Breast epithelium (tissue), 3 donors: ENCODE results near the gene SPATA9.
"Not testable (repeated sequence)": the region's sequence is repeated elsewhere in the genome, so short reads cannot be mapped to it uniquely, and the experiment has no call there.

Source experiments
- POLR2A ChIP-seq: fragments of 450-650 bp; IDR thresholded peaks from one replicate; pipeline ENCODE4 v1.6.1; 2016; ENCODE audit warnings: antibody characterized with exemption, mild to moderate bottlenecking, moderate library complexity
- POLR2AphosphoS5 ChIP-seq, 3 donors: sonication (generic); formaldehyde crosslinking; IDR thresholded peaks; one replicate each; pipeline ENCODE4 v1.6.1; 2017; ENCODE audit warnings: antibody characterized with exemption in 3 of 3
- TF ChIP-seq, protein P1 (sequence below), 3 donors: fragments of 450-650 bp; IDR thresholded peaks; one replicate each; pipeline ENCODE4 v1.5.1; 2016 to 2017; ENCODE audit warnings: antibody characterized with exemption in 3 of 3, mild to moderate bottlenecking in 3 of 3, moderate library complexity in 3 of 3

DNA sequence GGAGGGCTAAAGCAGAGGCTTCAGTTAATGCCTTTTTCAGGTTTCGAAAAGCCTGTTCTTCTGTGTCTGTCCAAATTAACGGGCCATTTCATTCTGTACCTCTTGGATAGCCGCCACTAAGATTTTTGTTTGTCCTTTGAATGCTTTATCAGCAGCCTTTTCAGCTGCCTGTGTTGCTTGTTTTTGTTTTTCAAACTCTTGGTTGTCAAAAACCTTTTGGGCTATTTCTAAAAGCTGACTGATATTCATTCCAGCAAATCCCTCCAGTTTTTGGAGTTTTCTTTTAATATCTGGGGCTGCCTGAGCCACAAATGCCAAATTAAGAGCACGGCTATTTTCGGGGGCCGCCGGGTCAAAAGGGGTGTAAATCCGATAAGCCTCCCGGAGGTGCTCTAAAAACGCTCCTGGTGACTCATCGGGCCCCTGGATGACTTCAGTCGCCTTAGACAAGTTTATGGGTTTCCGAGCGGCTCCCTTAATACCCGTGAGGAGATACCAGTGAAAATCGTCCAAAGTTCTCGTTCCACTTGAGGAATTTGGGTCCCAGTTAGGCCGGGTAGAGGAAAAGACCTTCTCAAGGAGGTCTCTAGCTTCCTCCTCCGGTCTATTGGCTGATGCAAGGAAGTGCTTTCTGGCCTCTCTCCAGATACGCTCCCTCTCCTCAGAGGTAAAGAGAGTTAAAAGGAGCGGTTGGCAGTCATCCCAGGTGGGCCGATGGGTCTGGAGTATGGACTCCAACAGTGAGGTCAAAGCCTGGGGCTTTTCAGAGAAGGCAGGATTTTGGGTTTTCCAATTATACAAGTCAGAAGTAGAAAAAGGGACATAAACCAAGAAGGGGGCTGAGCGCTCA lies 28.1 kb upstream of the SPATA9 start:
- TF ChIP-seq, protein P1, sequence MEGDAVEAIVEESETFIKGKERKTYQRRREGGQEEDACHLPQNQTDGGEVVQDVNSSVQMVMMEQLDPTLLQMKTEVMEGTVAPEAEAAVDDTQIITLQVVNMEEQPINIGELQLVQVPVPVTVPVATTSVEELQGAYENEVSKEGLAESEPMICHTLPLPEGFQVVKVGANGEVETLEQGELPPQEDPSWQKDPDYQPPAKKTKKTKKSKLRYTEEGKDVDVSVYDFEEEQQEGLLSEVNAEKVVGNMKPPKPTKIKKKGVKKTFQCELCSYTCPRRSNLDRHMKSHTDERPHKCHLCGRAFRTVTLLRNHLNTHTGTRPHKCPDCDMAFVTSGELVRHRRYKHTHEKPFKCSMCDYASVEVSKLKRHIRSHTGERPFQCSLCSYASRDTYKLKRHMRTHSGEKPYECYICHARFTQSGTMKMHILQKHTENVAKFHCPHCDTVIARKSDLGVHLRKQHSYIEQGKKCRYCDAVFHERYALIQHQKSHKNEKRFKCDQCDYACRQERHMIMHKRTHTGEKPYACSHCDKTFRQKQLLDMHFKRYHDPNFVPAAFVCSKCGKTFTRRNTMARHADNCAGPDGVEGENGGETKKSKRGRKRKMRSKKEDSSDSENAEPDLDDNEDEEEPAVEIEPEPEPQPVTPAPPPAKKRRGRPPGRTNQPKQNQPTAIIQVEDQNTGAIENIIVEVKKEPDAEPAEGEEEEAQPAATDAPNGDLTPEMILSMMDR (IDR thresholded peaks at IDR 0.05): not testable (repeated sequence)
- TF ChIP-seq POLR2A; POLR2AphosphoS5 (IDR thresholded peaks at IDR 0.05): not testable (repeated sequence)
